MG63 (cell line): ENCODE measurements around the gene RADX. TPM values are rescaled to one million over a fixed set of nuclear protein-coding genes. Genes with fewer than 3 reads are reported as not detected.
"Not testable (repeated sequence)": the region's sequence is repeated elsewhere in the genome, so short reads cannot be mapped to it uniquely, and the experiment has no call there.

Experiments
- DNase-seq: peaks from one replicate; pipeline ENCODE4 v3.0.0-alpha.2; 2020
- H3K27me3 ChIP-seq: fragments of 250-450 bp; sonication (Bioruptor Pico); 2 replicates; pipeline ENCODE4 v1.5.1; 2020; ENCODE audit warnings: mild to moderate bottlenecking, moderate library complexity
- H3K36me3 ChIP-seq: fragments of 250-450 bp; sonication (Bioruptor Pico); 2 replicates; pipeline ENCODE4 v1.5.1; 2020; ENCODE audit warnings: mild to moderate bottlenecking, moderate library complexity
- H3K4me3 ChIP-seq: fragments of 250-450 bp; sonication (Bioruptor Pico); 2 replicates; pipeline ENCODE4 v1.5.1; 2020; ENCODE audit warnings: mild to moderate bottlenecking, moderate library complexity
- H3K9me3 ChIP-seq: fragments of 250-450 bp; sonication (Bioruptor Pico); 2 replicates; pipeline ENCODE4 v1.5.1; 2020; ENCODE audit warnings: mild to moderate bottlenecking, moderate library complexity
- total RNA-seq: library from RNA; depleted of rRNA; stranded (reverse); fragments of >200 nt; shearing (Covaris generic); gene quantifications from 2 replicates; pipeline ENCODE4 v1.2.3, GENCODE V29; 2014; ENCODE audit warnings: low replicate concordance

Gene RADX
- total RNA-seq, 1 experiment from 2014 or later: 10.1 TPM

GRCh38 chrX:106649523-106650428 lies 38.0 kb downstream of the RADX start:
- H3K9me3 ChIP-seq: no peaks in the 10 kb centered on the region
- DNase-seq: no peak

GRCh38 chrX:106653625-106654024 lies 41.8 kb downstream of the RADX start:
- not testable (repeated sequence) for H3K9me3 ChIP-seq, DNase-seq, H3K36me3 ChIP-seq, H3K27me3 ChIP-seq, H3K4me3 ChIP-seq

More at GRCh38 chrX:106649523-106650428, 38.0 kb downstream of the RADX start:
- no peaks in the 10 kb centered on the region for H3K36me3 ChIP-seq
- H3K4me3 ChIP-seq: no peak overlapping the region
- no peaks in the 10 kb centered on the region for H3K27me3 ChIP-seq

- DNase-seq: no peak
- no peaks in the 10 kb centered on the region for H3K9me3 ChIP-seq
- no peaks in the 10 kb centered on the region for H3K27me3 ChIP-seq
- no peaks in the 10 kb centered on the region for H3K36me3 ChIP-seq
- H3K4me3 ChIP-seq: no peak overlapping the region
Observed at GRCh38 chrX:106670631-106671030, 58.9 kb downstream of the RADX start.

DNA sequence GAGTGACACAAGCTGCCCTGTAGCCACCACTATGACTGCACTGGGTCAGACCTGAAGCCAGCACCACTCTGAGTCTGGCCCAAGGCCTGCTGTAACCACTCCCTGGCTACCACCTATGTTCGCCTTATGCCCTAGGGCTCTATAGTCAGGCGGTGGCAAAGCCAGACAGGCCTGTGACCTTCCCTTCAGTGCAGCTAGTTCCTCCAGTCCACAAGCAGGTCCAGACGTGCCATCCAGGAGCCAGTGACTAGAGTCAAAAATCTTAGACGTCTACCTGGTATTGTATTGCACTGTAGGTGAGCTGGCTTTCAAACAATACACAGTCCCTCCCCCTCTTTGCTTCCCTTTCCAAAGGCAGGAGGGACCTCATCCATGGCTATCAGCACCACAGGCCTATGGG lies 60.7 kb downstream of the RADX start:
- Histone ChIP-seq H3K9me3 (no peaks in the 10 kb centered on the region), H3K36me3 (no peaks in the 10 kb centered on the region), H3K27me3 (no peaks in the 10 kb centered on the region), H3K4me3 (no peak overlapping the region)
- no peak for DNase-seq

DNA sequence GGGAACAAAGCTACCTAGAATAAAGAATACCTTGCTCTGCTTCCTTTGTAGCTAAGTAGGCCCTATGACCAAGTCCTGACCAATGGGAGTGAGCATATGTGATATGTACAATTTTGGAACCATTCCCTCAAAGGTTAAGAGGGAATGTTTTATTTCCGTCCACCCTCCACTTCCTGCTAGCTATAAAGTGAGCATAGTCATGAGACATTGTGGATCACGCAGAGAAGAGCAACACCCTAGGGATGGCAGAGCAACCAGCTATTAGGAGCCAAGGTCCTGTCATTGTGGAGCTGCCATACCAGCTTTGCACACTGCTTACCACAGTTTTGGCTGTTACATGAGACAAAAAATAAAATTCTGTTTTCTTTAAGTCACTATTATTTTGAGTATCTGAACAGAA lies 68.9 kb downstream of the RADX start:
- DNase-seq: no peak
- Histone ChIP-seq H3K27me3 (no peaks in the 10 kb centered on the region), H3K4me3 (no peak overlapping the region), H3K36me3 (no peaks in the 10 kb centered on the region), H3K9me3 (no peaks in the 10 kb centered on the region)

- H3K36me3 ChIP-seq: no peaks in the 10 kb centered on the region
- no peak for DNase-seq
- H3K4me3 ChIP-seq: no peak overlapping the region
- no peaks in the 10 kb centered on the region for H3K27me3 ChIP-seq
- H3K9me3 ChIP-seq: no peaks in the 10 kb centered on the region
Observed at GRCh38 chrX:106684207-106684606, 72.4 kb downstream of the RADX start.

- Histone ChIP-seq H3K36me3 (no peaks in the 10 kb centered on the region), H3K9me3 (no peaks in the 10 kb centered on the region), H3K27me3 (no peaks in the 10 kb centered on the region), H3K4me3 (no peak overlapping the region)
- no peak for DNase-seq
Observed at GRCh38 chrX:106692425-106693065, 80.8 kb downstream of the RADX start.

DNA sequence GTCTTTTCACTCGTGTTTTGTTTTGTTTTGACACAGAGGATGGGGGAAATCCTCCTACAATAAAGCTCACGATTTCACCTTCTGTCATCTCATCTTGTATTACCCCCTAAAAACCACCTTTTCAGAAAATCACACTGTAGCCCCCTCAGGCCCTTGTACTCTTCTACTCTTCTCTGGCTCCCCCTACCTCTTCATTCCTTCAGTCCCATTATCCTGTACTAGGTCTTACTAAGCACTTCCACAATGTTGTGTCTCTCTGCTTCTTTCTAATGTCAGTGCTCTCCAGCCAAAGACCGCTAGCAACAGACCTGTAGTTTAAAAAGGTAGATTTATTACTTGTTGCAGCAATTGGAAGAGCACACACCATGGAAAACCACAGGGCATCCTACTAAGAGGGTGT lies 84.7 kb downstream of the RADX start:
- H3K4me3 ChIP-seq: no peak overlapping the region
- no peaks in the 10 kb centered on the region for H3K9me3 ChIP-seq
- H3K27me3 ChIP-seq: no peaks in the 10 kb centered on the region
- no peak for DNase-seq
- no peaks in the 10 kb centered on the region for H3K36me3 ChIP-seq

DNA sequence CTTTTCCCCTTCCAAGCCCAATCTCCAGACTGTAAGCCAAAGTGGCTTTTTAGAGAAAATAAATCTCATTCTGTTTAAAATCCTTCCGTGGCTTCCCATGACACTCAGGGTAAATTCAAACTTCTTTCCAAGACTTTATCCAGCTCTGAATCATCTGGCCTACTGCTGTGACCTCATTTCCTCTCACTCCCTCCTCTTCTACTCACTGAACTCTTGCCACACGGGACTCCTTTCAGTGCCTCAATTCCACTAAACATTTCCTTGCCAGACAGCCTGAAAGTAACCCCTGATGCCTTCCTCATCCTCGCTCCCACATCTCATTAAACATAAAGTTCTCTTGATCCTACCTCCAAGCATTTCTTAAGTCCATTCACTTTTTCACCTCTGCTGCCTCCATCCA lies 86.9 kb downstream of the RADX start:
- H3K4me3 ChIP-seq: no peak overlapping the region
- H3K9me3 ChIP-seq: no peaks in the 10 kb centered on the region
- H3K36me3 ChIP-seq: no peaks in the 10 kb centered on the region
- no peaks in the 10 kb centered on the region for H3K27me3 ChIP-seq
- peak; percentile 35 for DNase-seq

- no peak for DNase-seq
- Histone ChIP-seq H3K36me3 (no peaks in the 10 kb centered on the region), H3K9me3 (no peaks in the 10 kb centered on the region), H3K4me3 (no peak overlapping the region), H3K27me3 (no peaks in the 10 kb centered on the region)
Observed at GRCh38 chrX:106702636-106703035, 90.9 kb downstream of the RADX start.

DNA sequence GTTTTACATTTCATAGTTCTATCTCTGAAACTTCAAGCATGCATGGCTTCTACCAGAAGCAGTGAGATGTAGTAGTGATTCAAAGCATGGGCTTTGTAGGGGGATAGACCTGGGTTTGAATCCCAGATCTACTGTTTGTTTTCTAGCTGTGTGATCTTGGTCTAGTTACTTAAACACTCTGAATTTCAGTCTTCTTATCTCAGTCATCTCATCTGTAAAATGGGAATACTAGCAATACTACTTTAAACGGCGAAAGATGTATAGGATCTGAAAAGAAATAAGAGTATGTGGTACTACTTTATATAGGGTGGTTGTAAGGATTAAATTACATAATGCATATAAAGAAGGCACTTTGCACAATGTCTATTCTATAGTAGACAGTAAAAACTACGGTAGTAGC lies 94.7 kb downstream of the RADX start:
- H3K9me3 ChIP-seq: no peaks in the 10 kb centered on the region
- no peak for DNase-seq
- no peak overlapping the region for H3K4me3 ChIP-seq
- H3K36me3 ChIP-seq: no peaks in the 10 kb centered on the region
- H3K27me3 ChIP-seq: no peaks in the 10 kb centered on the region

- peak; percentile 48 for DNase-seq
- no peaks in the 10 kb centered on the region for H3K27me3 ChIP-seq
- no peaks in the 10 kb centered on the region for H3K36me3 ChIP-seq
- H3K4me3 ChIP-seq: no peak overlapping the region
- H3K9me3 ChIP-seq: no peaks in the 10 kb centered on the region
Observed at GRCh38 chrX:106707771-106708454, 96.1 kb downstream of the RADX start.

DNA sequence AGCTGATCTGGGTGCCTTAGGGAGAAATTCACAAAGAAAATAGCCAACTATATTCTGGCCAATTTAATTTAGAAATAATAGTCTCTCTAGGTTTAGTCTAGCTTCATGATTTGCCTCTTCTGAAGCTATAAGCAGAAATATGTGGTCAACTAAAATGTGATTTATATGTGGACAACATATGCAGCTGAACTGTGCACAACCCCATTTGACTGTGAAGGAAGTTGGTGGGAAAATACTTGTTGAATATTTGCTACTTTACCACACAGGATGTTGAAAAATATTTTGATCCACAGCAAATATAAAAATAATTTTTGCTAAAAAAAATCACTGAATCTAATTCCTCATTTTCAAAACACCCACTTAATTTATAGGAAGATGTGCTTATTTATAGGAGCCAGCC lies 99.0 kb downstream of the RADX start:
- H3K36me3 ChIP-seq: no peaks in the 10 kb centered on the region
- H3K9me3 ChIP-seq: no peaks in the 10 kb centered on the region
- no peaks in the 10 kb centered on the region for H3K27me3 ChIP-seq
- no peak for DNase-seq
- H3K4me3 ChIP-seq: no peak overlapping the region

DNA sequence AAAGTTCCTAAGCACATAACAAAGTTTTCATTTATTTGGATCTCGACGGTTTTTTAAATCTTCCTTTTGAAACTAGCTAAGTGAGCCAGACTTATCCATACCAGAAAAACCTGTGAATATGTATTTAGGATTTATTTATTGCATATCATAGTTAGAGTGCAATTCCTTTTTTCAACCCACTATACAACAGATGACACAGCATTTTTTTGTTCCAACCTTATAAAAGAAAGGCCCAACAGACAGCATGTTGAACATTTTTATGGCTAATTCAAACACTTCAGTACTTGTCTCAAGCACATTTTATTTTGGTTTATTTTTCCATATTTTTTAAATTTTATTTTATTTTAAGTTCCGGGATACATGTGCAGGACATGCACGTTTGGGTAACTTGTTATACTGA lies 99.6 kb downstream of the RADX start:
- no peak overlapping the region for H3K4me3 ChIP-seq
- DNase-seq: no peak
- no peaks in the 10 kb centered on the region for H3K9me3 ChIP-seq
- H3K36me3 ChIP-seq: no peaks in the 10 kb centered on the region
- H3K27me3 ChIP-seq: no peaks in the 10 kb centered on the region

- Histone ChIP-seq H3K9me3 (no peaks in the 10 kb centered on the region), H3K4me3 (no peak overlapping the region), H3K36me3 (no peaks in the 10 kb centered on the region), H3K27me3 (no peaks in the 10 kb centered on the region)
- no peak for DNase-seq
Observed at GRCh38 chrX:106716004-106716403, 104.2 kb downstream of the RADX start.

DNA sequence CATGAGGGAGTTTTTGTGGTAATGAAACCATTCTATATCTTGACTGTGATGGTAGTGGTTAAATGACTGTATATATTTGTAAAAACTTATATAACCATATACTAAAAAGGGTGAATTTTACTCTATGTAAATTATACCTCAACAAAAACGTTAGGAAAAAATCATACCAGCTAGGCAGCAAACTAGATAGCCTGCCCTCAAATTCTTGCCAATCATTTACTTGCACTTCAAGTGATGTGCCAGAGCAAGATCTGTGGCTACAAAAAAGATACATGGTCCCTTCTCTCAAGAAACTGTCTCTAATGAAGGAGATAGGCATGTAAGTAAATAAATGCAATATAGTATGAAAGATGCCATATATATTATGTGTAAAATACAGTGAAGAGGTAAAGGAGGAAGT lies 104.7 kb downstream of the RADX start:
- Histone ChIP-seq H3K9me3 (no peaks in the 10 kb centered on the region), H3K27me3 (no peaks in the 10 kb centered on the region), H3K36me3 (no peaks in the 10 kb centered on the region), H3K4me3 (no peak overlapping the region)
- DNase-seq: no peak

GRCh38 chrX:106718709-106719108 lies 106.9 kb downstream of the RADX start:
- no peaks in the 10 kb centered on the region for H3K27me3 ChIP-seq
- no peak overlapping the region for H3K4me3 ChIP-seq
- H3K9me3 ChIP-seq: no peaks in the 10 kb centered on the region
- H3K36me3 ChIP-seq: no peaks in the 10 kb centered on the region
- no peak for DNase-seq
